CD14-positive monocyte (primary cell): ENCODE data around the gene PARG. TPM values are rescaled to one million over a fixed set of nuclear protein-coding genes. Genes with fewer than 3 reads are reported as not detected.
"Not testable (repeated sequence)": the region's sequence is repeated elsewhere in the genome, so short reads cannot be mapped to it uniquely, and the experiment has no call there.

Experiments used
- DNase-seq, 3 donors: peaks; one replicate each; pipeline ENCODE4 v3.0.0-alpha.2; 2011 to 2022
- H2AFZ ChIP-seq: 2 replicates; pipeline ENCODE4 v1.6.0; 2012; ENCODE audit warnings: mild to moderate bottlenecking, low read depth, low read length, inconsistent platforms; ENCODE audit not compliant: insufficient read depth, poor library complexity, severe bottlenecking
- H3K27ac ChIP-seq, 2 donors: 1 replicate in 1 of 2; 2 replicates in 1 of 2; pipeline ENCODE4 v1.5.1; 2012 to 2013; ENCODE audit warnings: low read length in 2 of 2, control low read depth in 1 of 2, inconsistent platforms in 1 of 2, low read depth in 1 of 2, mild to moderate bottlenecking in 1 of 2
- H3K27me3 ChIP-seq, 2 donors: one replicate each; pipeline versions ENCODE4 v1.6.0 to v1.6.1; 2011 to 2013; ENCODE audit warnings: low read length in 2 of 2; ENCODE audit not compliant: control insufficient read depth in 2 of 2, insufficient read depth in 2 of 2
- H3K36me3 ChIP-seq, 2 donors: replicated peaks in 1 of 2; 1 replicate in 1 of 2; 2 replicates in 1 of 2; pipeline versions ENCODE4 v1.5.1 to v1.6.1; 2012 to 2013; ENCODE audit warnings: low read length in 2 of 2, control low read depth in 1 of 2, inconsistent platforms in 1 of 2, mild to moderate bottlenecking in 1 of 2; ENCODE audit not compliant: insufficient read depth in 2 of 2, control insufficient read depth in 1 of 2
- H3K4me1 ChIP-seq, 2 donors: 1 replicate in 1 of 2; 2 replicates in 1 of 2; pipeline versions ENCODE4 v1.5.1 to v1.6.1; 2012 to 2013; ENCODE audit warnings: low read length in 2 of 2, control low read depth in 1 of 2, inconsistent platforms in 1 of 2, mild to moderate bottlenecking in 1 of 2, moderate library complexity in 1 of 2; ENCODE audit not compliant: insufficient read depth in 2 of 2, control insufficient read depth in 1 of 2
- H3K4me2 ChIP-seq: replicated peaks from 2 replicates; pipeline ENCODE3; 2012; ENCODE audit warnings: low read length, moderate library complexity, mild to moderate bottlenecking; ENCODE audit not compliant: poor library complexity, severe bottlenecking; ENCODE audit errors: extremely low read depth
- H3K4me3 ChIP-seq, 3 experiments: fragments of 200-600 bp in 1 of 3; sonication (generic) in 1 of 3; replicated peaks in 1 of 3; 1 replicate in 2 of 3; 2 replicates in 1 of 3; pipeline ENCODE4 v1.5.1; 2011 to 2013; ENCODE audit warnings: low read length in 3 of 3, mild to moderate bottlenecking in 3 of 3, control low read depth in 2 of 3, low read depth in 2 of 3, inconsistent platforms in 1 of 3, moderate library complexity in 1 of 3
- H3K79me2 ChIP-seq: 2 replicates; pipeline ENCODE4 v1.6.0; 2012; ENCODE audit warnings: mild to moderate bottlenecking, control low read depth, inconsistent platforms, low read length, moderate library complexity; ENCODE audit not compliant: insufficient read depth
- H3K9ac ChIP-seq: 2 replicates; pipeline ENCODE4 v1.6.0; 2017; ENCODE audit warnings: low read length, mild to moderate bottlenecking; ENCODE audit not compliant: insufficient read depth, poor library complexity, severe bottlenecking
- H3K9me3 ChIP-seq, 2 donors: replicated peaks in 1 of 2; 1 replicate in 1 of 2; 2 replicates in 1 of 2; pipeline versions ENCODE4 v1.5.1 to v1.6.1; 2012 to 2013; ENCODE audit warnings: low read length in 2 of 2, control low read depth in 1 of 2; ENCODE audit not compliant: control insufficient read depth in 1 of 2, insufficient read depth in 1 of 2
- H4K20me1 ChIP-seq: 2 replicates; pipeline ENCODE4 v1.6.0; 2012; ENCODE audit warnings: mild to moderate bottlenecking, low read length, control low read depth, moderate library complexity; ENCODE audit not compliant: insufficient read depth
- H3K27ac Mint-ChIP-seq, 7 donors: one replicate each; pipeline ENCODE4 v1.8.0; 2020; ENCODE audit warnings: mild to moderate bottlenecking in 7 of 7, mixed read lengths in 7 of 7, moderate library complexity in 6 of 7, inconsistent platforms in 2 of 7
- H3K27me3 Mint-ChIP-seq, 3 donors: one replicate each; pipeline ENCODE4 v1.8.0; 2021 to 2022; ENCODE audit warnings: low read depth in 3 of 3, mild to moderate bottlenecking in 3 of 3, mixed read lengths in 3 of 3, moderate library complexity in 3 of 3, inconsistent platforms in 1 of 3
- H3K36me3 Mint-ChIP-seq, 2 donors: one replicate each; pipeline ENCODE4 v1.8.0; 2020; ENCODE audit warnings: mixed read lengths in 2 of 2, inconsistent platforms in 1 of 2, mild to moderate bottlenecking in 1 of 2
- H3K4me1 Mint-ChIP-seq: one replicate; pipeline ENCODE4 v1.8.0; 2020; ENCODE audit warnings: mild to moderate bottlenecking, mixed read lengths
- H3K4me3 Mint-ChIP-seq, 2 donors: one replicate each; pipeline ENCODE4 v1.8.0; 2020; ENCODE audit warnings: mild to moderate bottlenecking in 2 of 2, mixed read lengths in 2 of 2, moderate library complexity in 1 of 2
- H3K9me3 Mint-ChIP-seq, 7 donors: one replicate each; pipeline ENCODE4 v1.8.0; 2020 to 2022; ENCODE audit warnings: mixed read lengths in 7 of 7, mild to moderate bottlenecking in 6 of 7, moderate library complexity in 6 of 7, inconsistent platforms in 2 of 7
- WGBS: methylation state at CpG from one replicate; pipeline ENCODE4 v1.1.5; 2013; ENCODE audit warnings: missing lambda C conversion rate; ENCODE audit not compliant: insufficient coverage; 5-methylcytosine and 5-hydroxymethylcytosine counted together
- intact Hi-C, 2 donors: fragments of 100-400 bp; cut with micrococcal nuclease; formaldehyde crosslinking; loops; one replicate each; pipeline versions ENCODE4 v1.15.0 to v1.15.1; 2023
- polyA plus RNA-seq, 3 donors: library from polyadenylated mRNA; depleted of rRNA in 1 of 3; unstranded in 2 of 3; stranded (reverse) in 1 of 3; fragments of 300-500 nt in 2 of 3; fragments of >200 nt in 1 of 3; fragmentation: Illumina TruSeq in 2 of 3; gene quantifications; 1 replicate in 2 of 3; 2 replicates in 1 of 3; pipeline ENCODE4 v1.2.3, GENCODE V29; 2012 to 2021

PARG gene
- polyA plus RNA-seq, 3 donors: 6.3 to 8.0 (median 7.5) TPM

DNA sequence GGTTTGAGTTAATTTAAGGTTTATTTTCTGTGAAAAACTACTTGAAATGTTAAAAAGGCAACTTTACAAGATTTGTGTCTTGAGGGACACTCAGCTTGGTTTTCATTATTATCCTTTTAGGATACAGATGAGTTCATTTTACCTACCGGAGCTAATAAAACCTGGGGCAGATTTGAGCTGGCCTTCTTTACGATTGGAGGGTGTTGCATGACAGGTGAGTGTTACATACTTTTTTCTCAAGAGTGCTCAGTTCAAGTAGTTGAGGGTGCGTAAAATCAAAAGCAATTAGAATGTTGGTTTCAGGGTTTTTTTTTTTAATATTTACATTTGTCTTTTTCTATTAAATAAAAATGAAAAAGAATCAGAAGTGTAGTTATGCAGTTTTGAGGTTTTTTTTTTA is 10.2 kb upstream of the PARG start:
- WGBS: no CpG with 5 or more reads among the region's 3 CpGs
- not testable (repeated sequence) for H3K27ac Mint-ChIP-seq

DNA sequence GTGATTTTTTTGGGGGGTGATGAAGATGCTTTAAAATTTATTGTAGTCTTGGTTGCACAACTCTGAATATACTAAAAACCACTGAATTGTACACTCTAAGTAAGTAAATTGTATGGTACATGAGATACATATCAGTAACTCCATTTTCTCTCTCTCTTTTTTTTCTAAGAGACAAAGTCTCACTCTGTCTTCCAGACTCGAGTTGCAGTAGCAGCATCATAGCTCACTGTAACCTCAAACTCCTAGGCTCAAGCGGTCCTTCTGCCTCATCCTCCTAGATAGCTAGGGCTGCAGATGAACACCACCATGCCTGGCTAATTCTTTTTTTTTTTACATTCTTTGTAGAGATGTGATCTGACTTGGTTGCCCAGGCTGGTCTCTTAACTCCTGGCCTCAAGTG is 6.9 kb upstream of the PARG start:
- intact Hi-C loops, H3K4me3 Mint-ChIP-seq, H2AFZ ChIP-seq, H3K27ac ChIP-seq, H3K27me3 ChIP-seq, H3K4me2 ChIP-seq, H3K9me3 ChIP-seq, H3K9me3 Mint-ChIP-seq, H3K36me3 ChIP-seq, H3K4me3 ChIP-seq, H3K27me3 Mint-ChIP-seq, H4K20me1 ChIP-seq, H3K9ac ChIP-seq, H3K79me2 ChIP-seq, DNase-seq, H3K4me1 Mint-ChIP-seq, H3K27ac Mint-ChIP-seq, H3K4me1 ChIP-seq: not testable (repeated sequence)
- peaks cover 33 to 37% of the 10 kb centered on the region in 2 donors for H3K36me3 Mint-ChIP-seq
- WGBS: no CpG with 5 or more reads among the region's 2 CpGs

More for the DNA sequence above, 10.2 kb upstream of the PARG start:
- H3K9me3 Mint-ChIP-seq, H3K4me3 ChIP-seq, H3K9me3 ChIP-seq, H2AFZ ChIP-seq, H3K27me3 ChIP-seq, H3K79me2 ChIP-seq, H4K20me1 ChIP-seq, H3K27ac ChIP-seq, H3K4me3 Mint-ChIP-seq, intact Hi-C loops, H3K9ac ChIP-seq, H3K4me2 ChIP-seq, H3K4me1 Mint-ChIP-seq, DNase-seq, H3K27me3 Mint-ChIP-seq, H3K4me1 ChIP-seq: not testable (repeated sequence)
- H3K36me3 Mint-ChIP-seq: peaks cover 32 to 50% of the 10 kb centered on the region in 2 donors
- peaks cover 7 to 19% of the 10 kb centered on the region in 2 donors for H3K36me3 ChIP-seq

DNA sequence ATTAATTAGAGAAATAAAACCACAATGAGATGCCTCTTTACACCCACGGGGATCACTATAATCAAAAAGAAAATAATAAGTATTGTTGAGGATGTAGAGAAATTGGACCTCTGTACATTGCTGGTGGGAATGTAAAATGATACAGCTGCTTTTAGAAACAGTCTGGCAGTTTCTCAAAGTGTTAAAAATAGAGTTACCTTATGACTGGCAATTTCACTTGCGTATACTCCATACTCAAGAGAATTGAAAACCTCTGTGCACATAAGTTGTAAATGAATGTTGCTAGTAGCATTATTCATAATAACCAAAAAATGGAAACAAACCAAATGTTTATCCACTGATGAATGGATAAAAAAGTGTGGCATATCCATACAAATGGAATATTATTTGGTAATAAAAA is 6.3 kb upstream of the PARG start:
- H3K27me3 Mint-ChIP-seq, H3K4me3 ChIP-seq, H3K36me3 ChIP-seq, H3K9me3 Mint-ChIP-seq, H3K4me1 Mint-ChIP-seq, H4K20me1 ChIP-seq, H3K4me3 Mint-ChIP-seq, intact Hi-C loops, H3K9ac ChIP-seq, H3K27ac Mint-ChIP-seq, H3K27ac ChIP-seq, H3K9me3 ChIP-seq, H3K4me2 ChIP-seq, H3K4me1 ChIP-seq, H3K79me2 ChIP-seq, DNase-seq, H3K27me3 ChIP-seq, H2AFZ ChIP-seq: not testable (repeated sequence)
- peaks cover 31 to 32% of the 10 kb centered on the region in 2 donors for H3K36me3 Mint-ChIP-seq
- WGBS: no CpG with 5 or more reads among the region's 2 CpGs

DNA sequence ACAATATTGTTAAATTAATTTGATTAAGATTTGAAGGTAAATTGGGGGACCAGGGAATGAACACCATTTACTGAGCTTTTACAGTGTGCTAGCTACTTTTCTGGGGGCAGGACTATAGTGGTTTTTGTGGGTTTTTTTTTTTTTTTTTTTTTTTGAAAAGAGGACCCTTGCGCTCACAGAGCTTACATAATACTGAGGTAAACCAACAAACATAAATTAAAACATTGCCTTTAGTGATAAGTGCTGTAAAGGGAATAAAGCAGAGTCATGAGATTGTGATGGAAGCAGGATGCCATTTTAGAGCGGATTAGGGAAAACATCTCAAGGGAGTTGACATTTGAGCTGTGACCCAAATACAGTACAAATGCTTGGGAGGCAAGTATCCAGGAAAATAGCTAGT is 1.8 kb upstream of the PARG start:
- H3K27me3 Mint-ChIP-seq, H3K4me2 ChIP-seq, H3K36me3 ChIP-seq, intact Hi-C loops, H3K4me3 ChIP-seq, H3K27ac ChIP-seq, H3K9ac ChIP-seq, H3K9me3 Mint-ChIP-seq, H3K27me3 ChIP-seq, H3K27ac Mint-ChIP-seq, H4K20me1 ChIP-seq, H3K4me3 Mint-ChIP-seq, DNase-seq, H3K9me3 ChIP-seq, H2AFZ ChIP-seq: not testable (repeated sequence)
- H3K79me2 ChIP-seq: peaks cover 31% of the 10 kb centered on the region
- H3K4me1 Mint-ChIP-seq: peaks cover 30% of the 10 kb centered on the region
- peaks cover 15 to 22% of the 10 kb centered on the region in 2 donors for H3K36me3 Mint-ChIP-seq
- peaks cover 15 to 23% of the 10 kb centered on the region in 2 donors for H3K4me1 ChIP-seq
- WGBS: no CpG with 5 or more reads among the region's 2 CpGs
